Prostate gland (tissue), 2 donors: ENCODE data around the gene PDZRN4.

Experiments used
- POLR2AphosphoS5 ChIP-seq: sonication (generic); formaldehyde crosslinking; IDR thresholded peaks from one replicate; pipeline ENCODE4 v1.6.1; 2017; ENCODE audit warnings: antibody characterized with exemption
- TF ChIP-seq, protein P1 (sequence below), 4 experiments: fragments of 200-600 bp in 2 of 4; fragments of 450-650 bp in 2 of 4; sonication (generic) in 2 of 4; IDR thresholded peaks; 1 replicate in 3 of 4; 2 replicates in 1 of 4; pipeline ENCODE4 v1.5.1; 2016 to 2019; ENCODE audit warnings: antibody characterized with exemption in 4 of 4, mild to moderate bottlenecking in 2 of 4, moderate library complexity in 2 of 4

DNA sequence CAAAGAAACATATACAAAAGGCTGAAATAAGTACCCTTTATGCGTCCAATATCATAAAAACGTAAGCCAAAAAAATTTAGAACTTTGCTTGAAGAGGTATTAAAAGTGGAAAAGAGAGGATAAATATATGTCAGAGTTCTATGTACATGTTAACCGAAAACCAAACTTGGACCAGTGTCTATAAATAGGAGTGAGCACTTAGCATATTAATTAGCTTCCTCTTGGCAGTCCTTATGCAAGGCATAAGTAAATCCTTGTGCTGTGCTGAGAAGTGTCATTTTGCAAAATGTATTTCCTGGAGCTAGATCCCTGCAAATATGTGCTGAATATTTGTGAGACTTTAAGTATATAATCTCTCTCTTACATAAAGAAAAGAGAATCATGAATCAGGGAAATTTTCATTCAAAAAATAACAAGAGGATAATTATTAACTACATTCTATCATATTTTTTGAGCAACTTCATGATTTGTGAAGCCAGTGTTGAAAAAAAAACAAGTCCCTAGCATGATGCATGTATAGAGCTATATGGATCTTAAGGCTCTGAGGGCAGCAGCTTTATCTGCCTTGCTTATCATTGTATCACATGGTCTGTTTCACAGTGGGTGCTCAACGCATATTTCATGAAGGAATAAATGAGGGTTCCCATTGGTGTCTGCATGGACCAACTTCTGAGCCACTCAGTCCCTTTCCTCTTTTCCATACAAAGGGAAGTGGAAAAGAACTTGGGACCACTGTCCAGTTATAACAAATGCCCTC lies 326.1 kb downstream of the PDZRN4 start:
- TF ChIP-seq, protein P1, sequence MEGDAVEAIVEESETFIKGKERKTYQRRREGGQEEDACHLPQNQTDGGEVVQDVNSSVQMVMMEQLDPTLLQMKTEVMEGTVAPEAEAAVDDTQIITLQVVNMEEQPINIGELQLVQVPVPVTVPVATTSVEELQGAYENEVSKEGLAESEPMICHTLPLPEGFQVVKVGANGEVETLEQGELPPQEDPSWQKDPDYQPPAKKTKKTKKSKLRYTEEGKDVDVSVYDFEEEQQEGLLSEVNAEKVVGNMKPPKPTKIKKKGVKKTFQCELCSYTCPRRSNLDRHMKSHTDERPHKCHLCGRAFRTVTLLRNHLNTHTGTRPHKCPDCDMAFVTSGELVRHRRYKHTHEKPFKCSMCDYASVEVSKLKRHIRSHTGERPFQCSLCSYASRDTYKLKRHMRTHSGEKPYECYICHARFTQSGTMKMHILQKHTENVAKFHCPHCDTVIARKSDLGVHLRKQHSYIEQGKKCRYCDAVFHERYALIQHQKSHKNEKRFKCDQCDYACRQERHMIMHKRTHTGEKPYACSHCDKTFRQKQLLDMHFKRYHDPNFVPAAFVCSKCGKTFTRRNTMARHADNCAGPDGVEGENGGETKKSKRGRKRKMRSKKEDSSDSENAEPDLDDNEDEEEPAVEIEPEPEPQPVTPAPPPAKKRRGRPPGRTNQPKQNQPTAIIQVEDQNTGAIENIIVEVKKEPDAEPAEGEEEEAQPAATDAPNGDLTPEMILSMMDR (IDR thresholded peaks at IDR 0.05): no peak
- TF ChIP-seq POLR2AphosphoS5: no peak
